ENCODE data around the gene RASSF6.

- no peak for TF ChIP-seq POLR2A (IDR thresholded peaks at IDR 0.05; ENCODE audit: extremely low read depth, insufficient read length)
- TF ChIP-seq CTCF (IDR thresholded peaks at IDR 0.05; ENCODE audit: low read depth, low read length), result no peak
- TF ChIP-seq MYC (IDR thresholded peaks at IDR 0.05; ENCODE audit: low read depth, low read length), result no peak
Observed at GRCh38 chr4:73612032-73612431, 8.2 kb downstream of the RASSF6 start.
